Skeletal muscle tissue (tissue), 4 donors: Measurements from ENCODE around the gene SPRR2E. TPM values are rescaled to one million over a fixed set of nuclear protein-coding genes. Genes with fewer than 3 reads are reported as not detected.
"Not testable (repeated sequence)": the region's sequence is repeated elsewhere in the genome, so short reads cannot be mapped to it uniquely, and the experiment has no call there.

ENCODE experiments used
- H3K27ac ChIP-seq: one replicate; pipeline ENCODE4 v1.7.0; 2013; ENCODE audit warnings: mild to moderate bottlenecking, low read depth, low read length, inconsistent platforms
- H3K27me3 ChIP-seq, 3 donors: one replicate each; pipeline ENCODE4 v1.7.0; 2013; ENCODE audit warnings: low read length in 3 of 3; ENCODE audit not compliant: control insufficient read depth in 3 of 3, insufficient read depth in 3 of 3
- H3K36me3 ChIP-seq, 3 donors: one replicate each; pipeline ENCODE4 v1.7.0; 2013; ENCODE audit warnings: low read length in 3 of 3; ENCODE audit not compliant: control insufficient read depth in 3 of 3, insufficient read depth in 3 of 3
- H3K4me1 ChIP-seq, 3 donors: one replicate each; pipeline ENCODE4 v1.7.0; 2013; ENCODE audit warnings: low read length in 3 of 3, mild to moderate bottlenecking in 3 of 3; ENCODE audit not compliant: control insufficient read depth in 3 of 3, insufficient read depth in 3 of 3
- H3K4me3 ChIP-seq, 3 donors: one replicate each; pipeline ENCODE4 v1.7.0; 2013; ENCODE audit warnings: low read length in 3 of 3
- H3K9ac ChIP-seq, 3 donors: one replicate each; pipeline ENCODE4 v1.7.0; 2013; ENCODE audit warnings: low read length in 3 of 3, mild to moderate bottlenecking in 3 of 3, moderate library complexity in 2 of 3, low read depth in 1 of 3
- H3K9me3 ChIP-seq, 3 donors: one replicate each; pipeline ENCODE4 v1.7.0; 2013; ENCODE audit warnings: low read length in 3 of 3; ENCODE audit not compliant: control insufficient read depth in 3 of 3
- total RNA-seq: library from RNA; depleted of rRNA; stranded (reverse); fragments of >200 nt; gene quantifications from one replicate; pipeline ENCODE4 v1.2.3, GENCODE V29; 2014
- donor health status: Osteomylitis.

Gene SPRR2E
- total RNA-seq, 1 donor from 2014 or later = not detected

DNA sequence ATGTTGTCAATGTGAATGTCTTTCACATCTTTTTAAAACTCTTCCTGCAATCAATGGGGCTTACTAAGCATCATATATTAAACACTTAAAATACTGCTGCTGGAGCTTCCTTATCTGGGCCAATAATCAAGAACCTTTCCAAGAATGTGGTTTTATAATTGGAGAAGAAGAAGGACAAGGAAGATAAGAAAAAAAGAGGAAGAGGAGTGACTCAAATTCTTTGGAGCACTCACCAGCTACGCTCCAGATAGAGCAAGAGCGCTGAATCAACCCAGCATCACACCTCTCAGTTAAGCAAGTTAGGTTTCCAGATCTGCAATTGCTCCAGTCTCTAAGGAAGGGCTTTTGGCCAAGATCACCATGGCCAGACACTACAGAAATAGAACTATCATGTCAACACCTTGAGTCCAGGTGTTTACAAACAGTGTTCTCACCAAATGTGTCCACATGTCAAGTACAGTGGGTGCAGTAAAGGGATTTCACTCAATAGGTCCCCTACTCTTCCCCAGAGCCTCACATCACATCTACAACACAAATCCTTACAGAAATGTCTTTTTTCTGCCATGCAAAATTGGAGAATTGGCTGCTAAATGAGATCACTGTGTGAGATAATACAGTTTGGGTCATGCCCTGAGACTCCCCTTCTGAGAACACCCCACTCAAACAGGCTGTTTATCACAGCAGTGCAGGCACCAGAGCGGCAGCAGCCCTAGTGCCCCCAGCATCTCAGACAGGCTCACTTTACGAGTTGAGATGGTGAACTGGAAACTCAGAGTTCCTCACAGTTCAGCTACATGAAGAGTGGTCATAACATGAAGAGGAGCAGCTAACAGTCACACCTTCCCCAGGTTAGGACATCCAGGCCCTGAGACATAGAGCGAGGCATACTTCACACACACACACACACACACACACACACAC lies 21.3 kb downstream of the SPRR2E start:
- Histone ChIP-seq H3K36me3 (no peaks in the 10 kb centered on the region), H3K27me3 (no peaks in the 10 kb centered on the region), H3K9me3 (no peaks in the 10 kb centered on the region), H3K27ac (no peak overlapping the region), H3K4me3 (no peak overlapping the region), H3K9ac (no peak overlapping the region), H3K4me1 (no peaks in the 10 kb centered on the region)

DNA sequence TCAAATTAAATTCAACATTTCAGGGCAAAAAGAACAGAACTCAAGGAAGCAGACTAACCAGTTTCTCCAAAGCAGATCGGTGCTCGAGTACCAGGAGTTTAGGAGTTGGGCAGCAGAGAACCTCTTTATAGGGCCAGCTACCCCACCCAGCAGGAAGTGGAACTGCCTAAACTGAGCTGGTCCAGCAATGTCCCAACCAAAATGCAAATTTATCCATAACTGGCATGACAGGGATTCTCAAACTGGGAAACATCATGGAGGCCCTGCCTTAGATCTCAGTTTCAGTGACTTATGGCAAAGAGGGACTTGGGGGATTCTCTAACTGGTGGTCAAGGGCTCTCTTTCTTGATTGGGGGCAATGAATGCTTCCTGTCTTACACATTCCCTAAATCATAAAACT lies 22.8 kb downstream of the SPRR2E start, which contains the start of gene SPRR2B:
SPRR2B (minus strand) TSS at position 101 of the 400 bp plus-strand sequence. CDS start 772 bp downstream, outside the sequence.
- Histone ChIP-seq H3K4me3 (no peak within 1 kb of the TSS), H3K27me3 (no peaks in the 10 kb centered on the region), H3K4me1 (no peaks in the 10 kb centered on the region), H3K36me3 (no peaks in the 10 kb centered on the region), H3K27ac (no peak within 1 kb of the TSS), H3K9me3 (no peaks in the 10 kb centered on the region), H3K9ac (no peak within 1 kb of the TSS)

DNA sequence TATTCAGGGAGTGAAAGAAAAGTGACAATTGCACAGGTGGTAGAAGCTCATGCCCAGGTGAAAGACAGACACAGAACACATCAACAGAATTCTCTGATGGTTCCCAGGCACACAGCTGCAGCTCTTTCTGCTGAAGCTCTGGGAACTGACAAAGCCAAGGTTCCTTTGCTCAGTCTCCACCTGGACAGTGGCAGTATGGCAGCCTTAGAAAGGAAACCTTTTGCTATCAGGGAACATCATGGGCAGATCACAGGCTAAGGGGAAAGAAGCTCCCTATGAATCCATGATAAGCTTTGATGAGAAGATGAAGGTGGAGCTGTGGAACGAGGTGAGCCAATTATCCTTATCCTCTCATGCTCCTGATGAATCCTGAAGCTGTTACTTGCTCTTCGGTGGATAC lies 24.1 kb downstream of the SPRR2E start:
- Histone ChIP-seq H3K9ac (no peak overlapping the region), H3K27me3 (no peaks in the 10 kb centered on the region), H3K9me3 (no peaks in the 10 kb centered on the region), H3K4me3 (no peak overlapping the region), H3K27ac (no peak overlapping the region), H3K4me1 (no peaks in the 10 kb centered on the region), H3K36me3 (no peaks in the 10 kb centered on the region)

DNA sequence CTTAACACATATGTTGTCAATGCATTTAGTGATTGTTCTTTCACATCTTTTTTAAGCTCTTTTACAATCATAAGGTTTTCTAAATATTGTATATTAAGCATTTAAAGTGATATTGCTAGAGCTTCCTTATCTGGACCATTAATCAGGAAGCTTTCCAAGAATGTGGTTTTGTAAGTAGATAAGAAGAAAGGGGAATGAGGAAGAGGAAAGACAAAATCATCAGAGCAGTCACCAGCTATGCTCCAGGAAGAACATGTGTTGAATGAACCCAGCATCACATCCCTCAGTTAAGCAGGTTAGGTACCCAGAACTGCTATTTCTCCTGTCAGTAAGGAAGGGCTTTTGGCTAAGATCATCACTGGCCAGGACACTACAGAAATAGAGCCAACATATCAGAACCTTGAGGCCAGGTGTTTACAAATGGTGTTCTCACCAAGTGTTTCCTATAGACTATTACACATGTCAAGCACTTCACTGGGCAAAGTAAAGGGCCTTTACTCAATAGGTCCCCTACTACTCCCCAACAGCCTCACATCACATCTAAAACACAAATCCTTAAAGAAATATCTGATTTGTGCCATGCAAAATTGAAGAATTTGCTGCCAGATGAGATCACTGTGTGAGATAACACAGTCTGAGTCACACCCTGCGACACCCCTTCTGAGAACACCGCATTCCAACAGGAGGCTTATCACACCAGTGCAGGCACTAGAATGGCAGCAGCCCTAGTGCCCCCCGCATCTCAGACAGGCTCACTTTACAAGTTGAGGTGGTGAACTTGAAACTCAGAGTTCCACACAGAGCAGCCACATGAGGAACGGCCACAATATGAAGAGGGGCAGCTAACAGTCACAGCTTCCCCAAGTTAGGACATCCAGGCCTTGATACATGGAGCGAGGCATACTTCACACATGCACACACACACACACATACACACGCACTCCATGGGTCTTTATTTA lies 35.2 kb downstream of the SPRR2E start:
- Histone ChIP-seq H3K9ac (no peak overlapping the region), H3K27me3 (no peaks in the 10 kb centered on the region), H3K4me1 (no peaks in the 10 kb centered on the region), H3K4me3 (no peak overlapping the region), H3K27ac (no peak overlapping the region), H3K9me3 (no peaks in the 10 kb centered on the region), H3K36me3 (no peaks in the 10 kb centered on the region)

DNA sequence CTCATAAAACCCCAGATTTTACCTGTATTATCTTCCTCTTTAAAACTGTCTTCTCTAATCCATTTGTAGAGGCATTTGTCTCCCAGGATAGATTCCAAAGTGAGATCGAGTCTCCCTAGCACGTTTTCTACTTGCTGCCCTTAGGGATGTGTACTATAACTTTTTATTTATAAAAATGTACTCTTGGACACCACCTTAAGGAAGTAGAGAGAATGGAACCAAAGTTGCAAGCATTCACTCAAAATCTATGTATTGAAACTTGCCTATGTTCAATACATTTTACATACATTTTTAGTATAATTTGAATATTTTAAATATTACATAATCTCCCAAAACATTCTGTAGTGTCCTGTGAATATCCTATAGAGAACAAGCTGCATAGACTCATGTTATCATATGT lies 36.2 kb downstream of the SPRR2E start:
- Histone ChIP-seq H3K27me3 (no peaks in the 10 kb centered on the region), H3K27ac (no peak overlapping the region), H3K9me3 (no peaks in the 10 kb centered on the region), H3K36me3 (no peaks in the 10 kb centered on the region), H3K4me3 (no peak overlapping the region), H3K4me1 (no peaks in the 10 kb centered on the region), H3K9ac (no peak overlapping the region)

DNA sequence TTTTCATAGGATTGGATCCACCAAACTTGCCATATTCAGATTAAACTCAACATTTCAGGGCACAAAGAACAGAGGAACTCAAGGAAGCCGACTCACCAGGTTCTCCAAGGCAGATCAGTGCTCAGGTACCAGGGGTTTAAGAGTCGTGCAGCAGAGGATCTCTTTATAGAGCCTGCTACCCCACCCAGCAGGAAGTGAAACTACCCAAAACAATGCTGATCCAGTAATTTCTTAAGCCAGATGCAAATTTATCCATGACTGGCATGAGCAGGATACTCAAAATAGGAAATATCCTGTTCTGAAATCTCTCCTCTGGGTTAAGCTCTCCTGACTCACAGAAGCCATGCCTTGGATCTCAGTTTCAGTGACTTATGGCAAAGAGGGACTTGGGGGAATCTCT lies 37.0 kb downstream of the SPRR2E start, which contains the start of gene SPRR2A:
SPRR2A (minus strand) TSS at position 138 of the 400 bp plus-strand sequence. CDS start 777 bp downstream, outside the sequence.
- H3K9me3 ChIP-seq = peaks cover 0 to 2% (median 0%) of the 10 kb centered on the region in 3 donors
- no peak within 1 kb of the TSS for H3K27ac ChIP-seq
- no peak within 1 kb of the TSS for H3K4me3 ChIP-seq
- no peaks in the 10 kb centered on the region for H3K36me3 ChIP-seq
- no peaks in the 10 kb centered on the region for H3K4me1 ChIP-seq
- no peaks in the 10 kb centered on the region for H3K27me3 ChIP-seq
- H3K9ac ChIP-seq = no peak within 1 kb of the TSS

DNA sequence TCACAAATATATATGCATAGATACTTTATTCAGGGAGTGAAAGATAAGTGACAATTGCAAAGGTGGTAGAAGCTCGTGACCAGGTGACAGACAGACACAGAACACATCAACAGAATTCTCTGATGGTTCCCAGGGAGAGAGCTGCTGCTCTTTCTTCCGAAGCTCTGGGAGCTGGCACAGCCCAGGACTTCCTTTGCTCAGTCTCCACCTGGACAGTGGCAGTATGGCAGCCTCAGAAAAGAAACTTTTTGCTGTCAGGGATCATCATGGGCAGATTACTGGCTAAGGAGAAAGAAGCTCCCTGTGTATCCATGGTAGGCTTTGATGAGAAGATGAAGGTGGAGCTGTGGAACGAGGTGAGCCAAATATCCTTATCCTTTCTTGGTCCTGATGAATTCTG lies 38.2 kb downstream of the SPRR2E start:
- H3K4me1 ChIP-seq, H3K4me3 ChIP-seq, H3K9ac ChIP-seq, H3K36me3 ChIP-seq, H3K27me3 ChIP-seq, H3K27ac ChIP-seq, H3K9me3 ChIP-seq: not testable (repeated sequence)

DNA sequence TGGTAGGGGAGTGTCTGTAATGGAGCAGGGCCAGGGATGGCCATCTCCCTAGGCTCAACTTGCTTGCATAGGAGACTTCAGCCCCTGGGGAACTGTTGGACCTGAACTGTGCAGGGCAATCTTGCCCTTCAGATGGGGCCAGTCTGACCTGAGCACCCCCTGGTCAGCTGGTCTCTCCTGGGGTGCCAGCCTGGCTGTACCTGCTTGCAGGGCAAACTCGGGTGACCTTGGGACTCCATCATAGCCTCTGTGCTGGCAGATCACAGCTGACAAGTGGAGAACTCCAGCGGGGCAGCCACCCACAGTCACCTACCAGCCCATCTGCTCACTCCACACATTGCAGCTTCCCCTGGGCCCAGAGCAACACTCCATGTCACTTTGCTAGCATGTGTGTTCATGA lies 45.1 kb downstream of the SPRR2E start:
- H3K9ac ChIP-seq = no peak overlapping the region
- peaks cover 0 to 2% (median 0%) of the 10 kb centered on the region in 3 donors for H3K9me3 ChIP-seq
- peaks cover 0 to 7% (median 0%) of the 10 kb centered on the region in 3 donors for H3K27me3 ChIP-seq
- H3K27ac ChIP-seq = no peak overlapping the region
- H3K4me1 ChIP-seq = no peaks in the 10 kb centered on the region
- no peak overlapping the region for H3K4me3 ChIP-seq
- H3K36me3 ChIP-seq = no peaks in the 10 kb centered on the region
